Retinal pigment epithelial cell (primary cell): ENCODE data around the gene EFNA5.

ENCODE experiments used
- DNase-seq: peaks from one replicate; pipeline ENCODE4 v3.0.0-alpha.2; 2010; ENCODE audit warnings: low read depth
- H3K4me3 ChIP-seq: 2 replicates; pipeline ENCODE4 v1.5.1; 2011; ENCODE audit warnings: mild to moderate bottlenecking, low read length, control low read depth, moderate library complexity
- CTCF ChIP-seq: conservative IDR thresholded peaks from 2 replicates; pipeline ENCODE4 v1.5.1; 2011; ENCODE audit warnings: low read depth, low read length, control low read depth, inconsistent platforms

Gene EFNA5

GRCh38 chr5:107687404-107687803 is 16.7 kb upstream of the EFNA5 start:
- DNase-seq = no peak
- no peak for TF ChIP-seq CTCF
- no peak overlapping the region for H3K4me3 ChIP-seq

GRCh38 chr5:107682533-107682932 is 11.8 kb upstream of the EFNA5 start:
- no peak for TF ChIP-seq CTCF
- no peak overlapping the region for H3K4me3 ChIP-seq
- DNase-seq = no peak

GRCh38 chr5:107680799-107681198 is 10.1 kb upstream of the EFNA5 start:
- no peak for DNase-seq
- no peak overlapping the region for H3K4me3 ChIP-seq
- TF ChIP-seq CTCF = no peak

- H3K4me3 ChIP-seq = no peak overlapping the region
- TF ChIP-seq CTCF = no peak
- DNase-seq = no peak
Measured at GRCh38 chr5:107680099-107680498, 9.4 kb upstream of the EFNA5 start.

GRCh38 chr5:107676702-107677101 is 6.0 kb upstream of the EFNA5 start:
- no peak for TF ChIP-seq CTCF
- no peak for DNase-seq
- H3K4me3 ChIP-seq = no peak overlapping the region

GRCh38 chr5:107675201-107675600 is 4.5 kb upstream of the EFNA5 start:
- TF ChIP-seq CTCF = no peak
- no peak for DNase-seq
- H3K4me3 ChIP-seq = no peak overlapping the region

- no peak for DNase-seq
- TF ChIP-seq CTCF = no peak
- no peak overlapping the region for H3K4me3 ChIP-seq
Measured at GRCh38 chr5:107674655-107675054, 3.9 kb upstream of the EFNA5 start.
